Type B pancreatic cell (in vitro differentiated cells): ENCODE measurements around the gene EIF2B1. TPM values are rescaled to one million over a fixed set of nuclear protein-coding genes. Genes with fewer than 3 reads are reported as not detected.

Experiments
- DNase-seq: peaks from one replicate; pipeline ENCODE4 v3.0.0; 2021; ENCODE audit warnings: mixed read lengths; ENCODE audit not compliant: unreplicated experiment; ENCODE audit errors: extremely low spot score
- H3K27ac Mint-ChIP-seq: 2 replicates; pipeline ENCODE4 v1.8.0; 2021; ENCODE audit warnings: mild to moderate bottlenecking, mixed read lengths
- H3K27me3 Mint-ChIP-seq: 2 replicates; pipeline ENCODE4 v1.8.0; 2021; ENCODE audit warnings: mixed read lengths
- H3K36me3 Mint-ChIP-seq: 2 replicates; pipeline ENCODE4 v1.8.0; 2021; ENCODE audit warnings: mixed read lengths
- H3K4me1 Mint-ChIP-seq: one replicate; pipeline ENCODE4 v1.8.0; 2021; ENCODE audit warnings: mixed read lengths; ENCODE audit not compliant: unreplicated experiment
- H3K4me3 Mint-ChIP-seq: 2 replicates; pipeline ENCODE4 v1.8.0; 2021; ENCODE audit warnings: mild to moderate bottlenecking, mixed read lengths
- H3K9me3 Mint-ChIP-seq: 2 replicates; pipeline ENCODE4 v1.8.0; 2021; ENCODE audit warnings: mixed read lengths
- CTCF ChIP-seq: fragments of 200-600 bp; sonication (generic); conservative IDR thresholded peaks from 2 replicates; pipeline ENCODE4 v1.5.0; 2021; ENCODE audit warnings: antibody characterized with exemption, mild to moderate bottlenecking
- total RNA-seq: library from RNA; stranded (reverse); gene quantifications from 2 replicates; pipeline ENCODE4 v1.2.1, GENCODE V29; 2021; ENCODE audit warnings: low replicate concordance

EIF2B1 gene
- total RNA-seq, 1 donor from 2014 or later: 49.9 TPM

- Mint-ChIP-seq H3K36me3 (peaks cover 13% of the 10 kb centered on the region), H3K27me3 (no peaks in the 10 kb centered on the region), H3K4me3 (no peak overlapping the region), H3K4me1 (no peaks in the 10 kb centered on the region), H3K9me3 (no peaks in the 10 kb centered on the region), H3K27ac (no peak overlapping the region)
- no peak for DNase-seq
- TF ChIP-seq CTCF: no peak
These were observed 22.9 kb upstream of the EIF2B1 start for GRCh38 chr12:123656392-123656791.

DNA sequence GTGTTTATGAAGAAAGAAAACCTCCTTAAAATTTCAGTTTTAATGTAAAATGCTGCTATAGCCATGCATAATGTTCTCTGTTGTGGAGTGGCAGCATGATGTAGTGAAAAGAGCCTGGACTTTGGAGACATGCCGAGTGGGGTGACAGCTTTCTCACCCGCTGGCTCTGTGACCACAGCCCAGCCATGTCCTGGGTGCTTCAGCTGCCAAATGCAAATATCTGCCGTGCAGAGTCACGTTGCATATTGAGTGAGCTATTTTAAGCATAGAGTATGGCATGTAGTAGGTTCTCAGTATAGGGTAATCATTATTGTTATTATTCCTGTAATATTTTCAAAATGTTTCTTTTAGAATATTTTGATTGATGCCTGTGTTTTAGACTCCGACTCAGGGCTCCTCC, 21.9 kb upstream of the EIF2B1 start:
- DNase-seq: no peak
- Mint-ChIP-seq H3K36me3 (peaks cover 17% of the 10 kb centered on the region), H3K9me3 (no peaks in the 10 kb centered on the region), H3K4me3 (no peak overlapping the region), H3K27me3 (no peaks in the 10 kb centered on the region), H3K27ac (no peak overlapping the region), H3K4me1 (no peaks in the 10 kb centered on the region)
- no peak for TF ChIP-seq CTCF

- no peak for TF ChIP-seq CTCF
- Mint-ChIP-seq H3K27me3 (no peaks in the 10 kb centered on the region), H3K27ac (no peak overlapping the region), H3K4me3 (no peak overlapping the region), H3K9me3 (no peaks in the 10 kb centered on the region), H3K4me1 (no peaks in the 10 kb centered on the region), H3K36me3 (peaks cover 17% of the 10 kb centered on the region)
- DNase-seq: no peak
These were observed 20.7 kb upstream of the EIF2B1 start for GRCh38 chr12:123654129-123654701.

DNA sequence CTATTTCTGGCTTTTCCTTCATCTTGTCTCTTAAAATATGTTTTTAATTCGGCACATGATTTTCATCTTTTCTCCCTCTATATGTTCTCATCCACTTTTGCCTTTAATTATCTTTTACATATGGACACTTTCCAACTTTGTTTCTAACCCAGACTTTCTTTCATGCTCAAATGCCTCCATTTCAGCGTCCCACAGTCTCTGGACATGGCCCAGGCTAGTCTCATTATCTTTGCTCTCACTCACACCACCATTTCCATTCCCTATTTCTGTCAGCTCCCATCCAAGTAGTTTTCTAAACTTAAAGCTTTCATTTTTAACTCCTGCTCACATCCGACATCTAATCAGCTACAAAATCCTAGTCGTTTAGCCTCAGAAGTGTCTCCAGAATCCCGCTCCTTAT, 14.9 kb upstream of the EIF2B1 start:
- Mint-ChIP-seq H3K4me3 (no peak overlapping the region), H3K27me3 (no peaks in the 10 kb centered on the region), H3K27ac (no peak overlapping the region), H3K4me1 (no peaks in the 10 kb centered on the region), H3K9me3 (no peaks in the 10 kb centered on the region), H3K36me3 (peaks cover 12% of the 10 kb centered on the region)
- no peak for DNase-seq
- no peak for TF ChIP-seq CTCF

- Mint-ChIP-seq H3K27me3 (no peaks in the 10 kb centered on the region), H3K36me3 (peaks cover 7% of the 10 kb centered on the region), H3K27ac (no peak overlapping the region), H3K4me1 (no peaks in the 10 kb centered on the region), H3K9me3 (no peaks in the 10 kb centered on the region), H3K4me3 (no peak overlapping the region)
- no peak for DNase-seq
- TF ChIP-seq CTCF: no peak
These were observed 12.4 kb upstream of the EIF2B1 start for GRCh38 chr12:123645878-123646277.

DNA sequence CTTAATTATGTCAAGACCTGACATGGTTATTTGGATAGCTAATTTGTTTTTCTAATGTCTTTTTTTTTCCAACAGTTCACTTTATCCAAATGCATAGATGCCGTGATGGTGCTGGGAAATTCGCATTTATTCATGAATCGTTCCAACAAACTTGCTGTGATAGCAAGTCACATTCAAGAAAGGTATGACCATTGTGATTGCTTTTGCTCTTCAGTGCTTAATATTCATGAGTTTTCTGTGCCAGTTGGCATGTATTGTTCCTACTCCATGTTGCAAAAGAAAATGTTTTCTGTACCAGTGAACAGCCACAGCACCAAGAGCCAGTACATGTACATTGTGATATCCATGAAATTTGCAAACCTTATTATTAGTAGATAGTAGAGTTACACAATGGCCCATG, 11.9 kb upstream of the EIF2B1 start:
- no peak for DNase-seq
- Mint-ChIP-seq H3K27me3 (no peaks in the 10 kb centered on the region), H3K4me3 (no peak overlapping the region), H3K4me1 (no peaks in the 10 kb centered on the region), H3K36me3 (peaks cover 4% of the 10 kb centered on the region), H3K9me3 (no peaks in the 10 kb centered on the region), H3K27ac (no peak overlapping the region)
- no peak for TF ChIP-seq CTCF
